DND-41 (cell line): ENCODE data around the gene SLC34A3.

Source experiments
- ATAC-seq: fragments of 200-7000 bp; cut with Tn5 transposase; 3 replicates; pipeline ENCODE4 v1.9.1; 2021; ENCODE audit warnings: low read depth; ENCODE audit not compliant: insufficient read depth
- DNase-seq: peaks from one replicate; pipeline ENCODE4 v3.0.0-alpha.2; 2020
- H2AFZ ChIP-seq: 2 replicates; pipeline ENCODE4 v1.6.0; 2012; ENCODE audit warnings: low read depth, low read length
- H3K27ac ChIP-seq: 2 replicates; pipeline ENCODE4 v1.5.1; 2012; ENCODE audit warnings: low read length, inconsistent platforms
- H3K27me3 ChIP-seq: fragments of 200-600 bp; sonication (generic); 2 replicates; pipeline ENCODE4 v1.6.0; 2012; ENCODE audit warnings: low read length, mild to moderate bottlenecking, inconsistent platforms; ENCODE audit not compliant: insufficient read depth, poor library complexity
- H3K36me3 ChIP-seq: 2 replicates; pipeline ENCODE4 v1.5.1; 2012; ENCODE audit warnings: low read length, inconsistent platforms; ENCODE audit not compliant: insufficient read depth
- H3K4me1 ChIP-seq: 2 replicates; pipeline ENCODE4 v1.5.1; 2012; ENCODE audit warnings: mild to moderate bottlenecking, low read length; ENCODE audit not compliant: insufficient read depth
- H3K4me2 ChIP-seq: 2 replicates; pipeline ENCODE4 v1.6.0; 2012; ENCODE audit warnings: mild to moderate bottlenecking, moderate library complexity, low read length, inconsistent platforms; ENCODE audit not compliant: insufficient read depth
- H3K4me3 ChIP-seq, 2 experiments: fragments of 200-600 bp in 1 of 2; shearing (Covaris generic) in 1 of 2; 2 replicates each; pipeline ENCODE4 v1.5.1; 2012 to 2016; ENCODE audit warnings: inconsistent platforms in 2 of 2, low read length in 2 of 2, mild to moderate bottlenecking in 2 of 2, low read depth in 1 of 2, moderate library complexity in 1 of 2
- H3K79me2 ChIP-seq: 2 replicates; pipeline ENCODE4 v1.6.0; 2012; ENCODE audit warnings: low read length, inconsistent platforms; ENCODE audit not compliant: insufficient read depth
- H3K9ac ChIP-seq: 2 replicates; pipeline ENCODE4 v1.6.0; 2012; ENCODE audit warnings: low read depth, mild to moderate bottlenecking, inconsistent platforms, low read length, moderate library complexity
- H3K9me3 ChIP-seq: 2 replicates; pipeline ENCODE4 v1.5.1; 2012; ENCODE audit warnings: low read length, moderate library complexity, mild to moderate bottlenecking, inconsistent platforms; ENCODE audit not compliant: insufficient read depth, severe bottlenecking
- H4K20me1 ChIP-seq: 2 replicates; pipeline ENCODE4 v1.6.0; 2012; ENCODE audit warnings: low read length; ENCODE audit not compliant: insufficient read depth
- CTCF ChIP-seq: IDR thresholded peaks from 2 replicates; pipeline ENCODE4 v1.5.1; 2012; ENCODE audit warnings: borderline replicate concordance, low read length, moderate library complexity, mild to moderate bottlenecking; ENCODE audit not compliant: poor library complexity, severe bottlenecking; ENCODE audit errors: extremely low read depth
- EZH2 ChIP-seq: IDR thresholded peaks from 3 replicates; pipeline ENCODE4 v1.6.1; 2012; ENCODE audit warnings: borderline replicate concordance, low read depth, mild to moderate bottlenecking, moderate library complexity, low read length, inconsistent platforms; ENCODE audit not compliant: severe bottlenecking

SLC34A3 gene

DNA sequence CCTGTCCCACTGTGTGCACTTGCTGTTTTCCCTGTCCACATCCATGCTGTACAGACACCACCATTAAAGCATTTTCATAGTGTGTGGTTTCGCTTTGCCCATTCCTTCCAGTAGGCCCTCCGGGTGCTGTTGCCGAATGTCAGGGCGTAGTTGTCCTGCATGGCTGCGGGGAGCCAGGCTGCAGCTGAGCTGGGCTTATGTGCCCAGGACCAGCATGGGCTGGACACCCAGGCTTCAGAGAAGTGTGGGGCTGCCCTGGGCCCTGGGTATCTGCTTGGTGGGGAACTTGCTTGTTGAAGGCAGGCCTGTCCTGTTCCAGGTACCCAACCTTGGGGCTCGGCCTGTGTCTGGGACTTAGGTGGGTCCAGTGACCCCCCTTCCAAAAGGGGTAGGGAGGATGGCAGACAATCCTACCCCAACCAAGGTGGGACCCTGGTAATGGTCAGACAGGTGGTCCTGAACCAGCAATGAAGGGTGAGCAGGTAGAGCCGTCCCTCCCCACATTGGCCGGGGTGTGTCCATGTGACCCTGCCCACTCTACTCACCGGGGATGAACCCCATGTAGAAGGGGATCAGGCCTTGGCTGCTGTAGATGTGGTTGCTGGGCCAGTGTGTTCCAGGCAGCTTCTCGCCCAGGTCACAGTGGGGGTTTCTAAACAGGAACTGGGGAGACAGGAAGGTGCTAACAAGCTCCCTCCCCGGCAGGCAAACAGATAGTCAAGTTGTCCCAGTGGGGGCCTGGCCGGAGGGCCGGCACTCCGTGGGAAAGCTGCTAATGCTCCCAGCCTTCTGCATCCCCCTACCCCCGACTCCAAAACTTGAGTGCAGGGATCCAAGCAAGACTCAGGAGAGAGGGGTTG is 13.2 kb downstream of the SLC34A3 start:
- no peak overlapping the region for H3K9ac ChIP-seq
- peaks cover 34% of the 10 kb centered on the region for H3K4me1 ChIP-seq
- ATAC-seq (no peak), DNase-seq (no peak)
- no peaks in the 10 kb centered on the region for H3K9me3 ChIP-seq
- no peak overlapping the region for H2AFZ ChIP-seq
- no peaks in the 10 kb centered on the region for H3K27me3 ChIP-seq
- no peak overlapping the region for H3K27ac ChIP-seq
- peak overlapping the region; percentile 90; the same call in 1 of the 2 replicates for H3K4me2 ChIP-seq
- peaks cover 25% of the 10 kb centered on the region for H3K79me2 ChIP-seq
- H4K20me1 ChIP-seq: peaks cover 38% of the 10 kb centered on the region
- TF ChIP-seq EZH2 (no peak), CTCF (no peak)
- peaks cover 25% of the 10 kb centered on the region for H3K36me3 ChIP-seq
- peak overlapping the region in 1 of 2 experiments; percentile 39; a peak in 1 of 4 replicates for H3K4me3 ChIP-seq

DNA sequence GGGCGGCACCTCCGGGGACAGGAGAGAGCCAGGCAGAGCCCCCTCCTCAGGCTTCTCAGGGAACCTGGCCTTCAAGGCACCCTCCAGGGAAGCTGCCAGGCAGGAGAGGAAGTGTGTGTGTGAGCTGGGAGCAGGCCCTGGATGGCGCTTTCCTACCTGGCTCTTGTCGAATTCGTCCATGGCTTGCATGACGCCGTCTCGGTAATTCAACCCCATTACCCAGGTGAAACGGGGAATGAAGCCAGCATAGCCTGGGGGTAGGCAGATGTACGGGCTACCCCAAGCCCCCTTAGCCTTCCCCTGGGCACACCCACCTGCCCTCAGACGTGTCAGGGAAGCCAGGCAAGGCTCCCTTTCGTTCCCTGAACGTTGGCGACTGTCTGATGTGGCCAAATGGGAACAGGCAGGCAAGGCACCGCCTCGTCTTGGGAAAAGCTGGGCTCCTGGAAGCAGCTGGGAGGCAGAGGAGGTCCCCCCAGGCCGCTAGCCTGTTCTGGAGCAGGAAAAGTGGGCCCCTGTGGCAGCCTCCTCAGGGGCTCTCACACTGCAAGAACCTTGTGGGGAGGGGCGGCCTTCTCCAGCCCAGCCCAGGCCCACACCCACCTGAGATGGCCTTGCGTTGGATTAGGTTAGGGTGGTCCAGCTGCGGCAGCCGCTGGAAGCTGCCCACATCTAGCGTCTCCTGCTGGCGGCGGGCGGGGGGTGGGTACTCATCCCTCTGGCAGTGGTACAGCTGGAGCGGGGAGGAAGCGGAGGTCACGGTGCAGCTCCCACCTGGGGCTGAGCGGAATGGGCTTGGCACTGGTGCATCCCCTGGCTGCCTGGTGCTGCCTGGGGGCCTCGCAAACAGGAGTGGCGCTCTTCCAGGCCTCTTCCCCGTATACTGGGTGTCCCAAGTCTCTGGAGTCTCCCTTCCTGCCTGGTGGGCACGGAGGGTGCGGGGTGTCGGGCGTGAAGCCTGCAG is 14.1 kb downstream of the SLC34A3 start:
- DNase-seq: no peak
- no peak for ATAC-seq
- no peak overlapping the region for H3K4me2 ChIP-seq
- H3K4me1 ChIP-seq: peaks cover 25% of the 10 kb centered on the region
- peaks cover 36% of the 10 kb centered on the region for H4K20me1 ChIP-seq
- TF ChIP-seq EZH2: no peak
- TF ChIP-seq CTCF: no peak
- no peak overlapping the region for H3K9ac ChIP-seq
- H3K79me2 ChIP-seq: peaks cover 21% of the 10 kb centered on the region
- no peak overlapping the region for H2AFZ ChIP-seq
- H3K27me3 ChIP-seq: no peaks in the 10 kb centered on the region
- no peaks in the 10 kb centered on the region for H3K9me3 ChIP-seq
- H3K27ac ChIP-seq: no peak overlapping the region
- no peak overlapping the region for H3K4me3 ChIP-seq
- H3K36me3 ChIP-seq: peaks cover 25% of the 10 kb centered on the region

DNA sequence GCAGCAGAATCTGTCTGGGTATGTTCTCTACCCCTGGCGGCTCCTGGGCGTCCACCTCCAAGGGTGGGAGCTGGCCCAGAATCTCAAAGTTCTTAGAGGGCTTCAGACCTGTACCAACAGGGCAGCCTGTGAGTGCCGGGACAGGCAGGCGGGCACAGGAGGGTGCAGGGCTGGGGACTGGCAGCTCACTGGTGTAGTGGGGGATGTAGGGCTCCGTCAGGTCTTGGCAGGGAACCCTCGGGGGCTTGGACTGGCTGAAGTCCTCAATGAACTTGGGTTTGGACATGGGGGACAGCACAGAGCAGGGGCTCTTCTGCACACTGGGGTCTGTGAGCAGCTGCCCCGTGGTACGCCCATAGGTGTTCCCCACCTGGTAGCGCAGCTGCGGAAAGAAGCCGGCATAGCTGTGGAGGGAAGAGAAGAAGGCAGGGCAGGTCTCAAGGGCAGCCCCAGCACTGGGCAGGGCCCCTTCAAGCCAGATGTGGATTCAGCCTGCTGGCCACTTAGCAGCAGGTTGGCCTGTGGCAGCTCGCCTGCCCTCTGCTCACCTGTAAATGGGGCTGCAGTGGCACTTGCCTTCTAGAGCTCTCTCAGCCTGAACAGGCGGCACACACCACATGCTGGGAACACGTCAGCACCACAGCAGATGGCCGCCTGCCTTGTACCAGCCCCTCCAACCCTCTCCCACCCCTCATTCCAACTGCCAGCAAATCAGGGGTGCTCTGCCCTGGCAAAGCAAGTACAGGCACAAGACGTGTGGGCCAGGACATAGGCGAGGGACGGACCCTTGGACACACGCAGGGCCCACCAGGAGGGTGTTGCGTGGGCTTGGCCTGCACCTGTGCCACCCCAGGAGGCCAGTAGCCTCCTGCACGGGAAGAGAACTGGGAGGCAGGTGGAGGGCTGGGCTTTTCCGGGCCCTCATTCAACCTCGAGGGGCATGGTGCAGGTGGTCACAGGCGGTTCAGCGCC is 15.0 kb downstream of the SLC34A3 start:
- no peaks in the 10 kb centered on the region for H3K27me3 ChIP-seq
- peaks cover 36% of the 10 kb centered on the region for H4K20me1 ChIP-seq
- H3K4me2 ChIP-seq: no peak overlapping the region
- H3K36me3 ChIP-seq: peaks cover 25% of the 10 kb centered on the region
- peaks cover 16% of the 10 kb centered on the region for H3K79me2 ChIP-seq
- no peak overlapping the region for H2AFZ ChIP-seq
- TF ChIP-seq CTCF (no peak), EZH2 (no peak)
- H3K27ac ChIP-seq: no peak overlapping the region
- no peak for ATAC-seq
- DNase-seq: no peak
- H3K4me1 ChIP-seq: peaks cover 18% of the 10 kb centered on the region
- H3K9me3 ChIP-seq: no peaks in the 10 kb centered on the region
- H3K9ac ChIP-seq: no peak overlapping the region
- H3K4me3 ChIP-seq: no peak overlapping the region
